HUES6 (cell line): ENCODE results near the gene EN2.

ENCODE experiments used
- H3K27ac ChIP-seq: 2 replicates; pipeline ENCODE4 v1.7.0; 2013; ENCODE audit warnings: low read depth, mild to moderate bottlenecking, low read length, inconsistent platforms
- H3K27me3 ChIP-seq: 2 replicates; pipeline ENCODE4 v1.6.1; 2013; ENCODE audit warnings: low read length; ENCODE audit not compliant: control insufficient read depth, insufficient read depth
- H3K36me3 ChIP-seq: 2 replicates; pipeline ENCODE4 v1.6.1; 2013; ENCODE audit warnings: low read length; ENCODE audit not compliant: control insufficient read depth, insufficient read depth
- H3K4me1 ChIP-seq: 2 replicates; pipeline ENCODE4 v1.6.1; 2013; ENCODE audit warnings: low read length; ENCODE audit not compliant: control insufficient read depth, insufficient read depth
- H3K4me3 ChIP-seq: 2 replicates; pipeline ENCODE4 v1.5.1; 2013; ENCODE audit warnings: low read depth, low read length
- H3K9ac ChIP-seq: one replicate; pipeline ENCODE4 v1.6.1; 2013; ENCODE audit warnings: mild to moderate bottlenecking, low read length
- H3K9me3 ChIP-seq: 2 replicates; pipeline ENCODE4 v1.6.1; 2013; ENCODE audit warnings: low read depth, low read length; ENCODE audit not compliant: control insufficient read depth, insufficient read depth

EN2 gene

DNA sequence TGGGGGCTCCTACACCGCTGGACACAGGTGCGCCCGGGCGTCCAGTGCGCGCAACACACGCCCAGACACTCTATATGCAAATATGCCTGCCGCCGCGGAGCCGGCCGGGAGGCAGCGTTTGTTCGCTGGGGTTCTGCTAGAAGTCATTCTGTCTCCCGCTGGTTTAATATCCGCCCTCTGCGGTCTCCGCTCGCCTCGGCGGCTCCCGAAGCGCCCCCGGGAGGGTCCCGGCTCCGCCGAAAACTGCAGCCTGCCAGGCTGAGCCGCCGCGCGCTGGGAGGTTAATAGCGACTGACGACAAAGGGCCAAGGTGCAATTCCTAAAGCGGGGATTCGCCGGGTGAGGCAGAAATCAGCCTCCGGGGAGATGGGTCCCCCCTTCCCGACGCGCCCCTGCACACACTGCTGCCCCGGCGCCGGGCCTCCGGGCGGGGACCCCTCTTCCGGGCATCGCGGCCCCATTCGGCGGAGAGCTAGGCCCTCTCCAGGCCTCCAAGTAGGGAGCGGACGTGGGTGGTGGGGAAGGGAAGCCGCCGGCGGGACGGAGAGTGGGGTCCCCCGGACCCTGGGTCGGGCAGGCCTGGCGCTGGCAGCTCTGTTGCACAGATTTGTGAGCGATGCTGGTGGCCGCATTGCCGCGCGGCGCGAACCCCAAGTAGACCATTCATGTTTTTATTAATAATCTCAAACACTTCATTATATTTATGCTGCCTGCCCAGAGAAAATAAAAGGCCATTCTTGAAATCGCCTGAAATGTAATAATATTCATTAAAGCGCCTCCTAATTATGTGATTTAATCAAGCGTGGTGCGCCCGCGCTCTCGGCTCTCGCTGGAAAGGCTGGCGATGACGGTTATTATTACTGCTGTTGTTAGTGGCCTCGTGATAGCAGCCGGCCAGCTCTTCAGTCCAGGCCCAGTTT lies 9.1 kb downstream of the EN2 start:
- Histone ChIP-seq H3K9me3 (no peaks in the 10 kb centered on the region), H3K36me3 (no peaks in the 10 kb centered on the region), H3K27me3 (peaks cover 100% of the 10 kb centered on the region), H3K9ac (no peak overlapping the region), H3K27ac (no peak overlapping the region), H3K4me1 (peaks cover 30% of the 10 kb centered on the region), H3K4me3 (peak overlapping the region; percentile 56)

DNA sequence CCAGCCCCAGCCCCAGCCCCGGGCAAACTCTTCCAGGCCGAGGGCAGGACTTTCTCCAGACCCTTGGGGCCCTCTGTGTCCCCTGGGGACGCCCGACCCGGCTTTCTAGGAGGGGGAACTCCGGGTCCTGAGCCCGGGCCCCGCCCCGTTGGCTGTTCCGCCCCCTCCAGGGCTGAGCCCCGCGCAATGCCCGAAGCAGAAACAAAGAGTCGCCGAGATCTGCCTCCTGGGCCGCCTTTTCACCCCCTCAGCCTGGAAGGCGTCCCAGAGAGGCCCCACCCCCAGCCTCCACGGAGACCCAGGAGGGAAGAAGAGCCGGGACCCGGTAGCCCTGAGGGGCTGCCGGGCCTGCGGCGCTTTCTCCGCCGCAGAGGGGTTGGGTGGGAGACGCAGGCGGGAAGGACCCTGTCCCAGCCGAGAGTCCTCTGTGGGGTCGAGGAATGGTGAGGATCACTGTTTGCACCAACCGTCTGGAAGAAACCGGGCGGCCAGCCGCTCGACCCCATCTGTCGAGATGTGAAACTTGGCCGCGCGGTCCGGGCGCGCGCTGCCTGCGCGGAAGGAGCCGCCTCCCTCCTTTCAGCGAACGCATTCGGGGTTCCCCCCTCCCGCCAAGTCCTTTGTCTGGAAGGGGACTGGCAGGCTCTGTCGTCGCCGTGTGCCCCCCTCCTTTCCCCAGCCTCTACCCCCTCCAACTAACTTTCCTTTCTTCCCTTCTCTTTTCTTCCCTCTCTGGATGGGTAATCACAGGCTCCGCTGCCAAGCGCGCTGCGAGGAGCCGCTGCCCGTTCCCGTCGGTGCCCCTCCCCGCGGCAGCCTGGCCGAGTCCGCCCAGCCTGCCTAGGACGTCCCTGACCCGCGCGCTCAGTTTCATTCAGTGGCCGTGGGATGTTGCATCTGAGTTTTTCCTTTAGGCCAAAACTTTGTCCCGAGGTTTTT lies 10.2 kb downstream of the EN2 start:
- peak overlapping the region; percentile 56 for H3K4me3 ChIP-seq
- H3K4me1 ChIP-seq = peaks cover 40% of the 10 kb centered on the region
- H3K27ac ChIP-seq = no peak overlapping the region
- H3K9me3 ChIP-seq = no peaks in the 10 kb centered on the region
- no peaks in the 10 kb centered on the region for H3K36me3 ChIP-seq
- peak overlapping the region; percentile 9 for H3K9ac ChIP-seq
- H3K27me3 ChIP-seq = peaks cover 100% of the 10 kb centered on the region

DNA sequence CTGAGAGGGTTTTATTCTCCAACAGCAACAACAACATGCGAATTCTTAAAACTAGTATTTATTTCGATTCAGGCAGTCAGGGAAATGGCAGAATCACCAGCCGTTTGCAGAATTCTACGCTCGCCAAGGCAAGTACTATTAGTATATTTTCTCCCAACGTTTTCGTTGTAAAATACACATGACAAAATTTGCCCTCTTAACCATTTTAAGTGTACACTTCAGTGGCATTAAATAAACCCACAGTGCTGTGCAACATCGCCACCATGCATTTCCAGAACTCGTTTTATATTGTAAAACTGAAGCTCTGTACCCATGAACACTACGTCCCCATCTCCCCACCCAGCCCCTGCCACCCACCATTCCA lies 10.8 kb downstream of the EN2 start:
- Histone ChIP-seq H3K4me3 (peak overlapping the region; percentile 56; the same call in 1 of the 2 replicates), H3K9me3 (no peaks in the 10 kb centered on the region), H3K9ac (no peak overlapping the region), H3K27me3 (peaks cover 100% of the 10 kb centered on the region), H3K4me1 (peaks cover 41% of the 10 kb centered on the region), H3K27ac (no peak overlapping the region), H3K36me3 (no peaks in the 10 kb centered on the region)

DNA sequence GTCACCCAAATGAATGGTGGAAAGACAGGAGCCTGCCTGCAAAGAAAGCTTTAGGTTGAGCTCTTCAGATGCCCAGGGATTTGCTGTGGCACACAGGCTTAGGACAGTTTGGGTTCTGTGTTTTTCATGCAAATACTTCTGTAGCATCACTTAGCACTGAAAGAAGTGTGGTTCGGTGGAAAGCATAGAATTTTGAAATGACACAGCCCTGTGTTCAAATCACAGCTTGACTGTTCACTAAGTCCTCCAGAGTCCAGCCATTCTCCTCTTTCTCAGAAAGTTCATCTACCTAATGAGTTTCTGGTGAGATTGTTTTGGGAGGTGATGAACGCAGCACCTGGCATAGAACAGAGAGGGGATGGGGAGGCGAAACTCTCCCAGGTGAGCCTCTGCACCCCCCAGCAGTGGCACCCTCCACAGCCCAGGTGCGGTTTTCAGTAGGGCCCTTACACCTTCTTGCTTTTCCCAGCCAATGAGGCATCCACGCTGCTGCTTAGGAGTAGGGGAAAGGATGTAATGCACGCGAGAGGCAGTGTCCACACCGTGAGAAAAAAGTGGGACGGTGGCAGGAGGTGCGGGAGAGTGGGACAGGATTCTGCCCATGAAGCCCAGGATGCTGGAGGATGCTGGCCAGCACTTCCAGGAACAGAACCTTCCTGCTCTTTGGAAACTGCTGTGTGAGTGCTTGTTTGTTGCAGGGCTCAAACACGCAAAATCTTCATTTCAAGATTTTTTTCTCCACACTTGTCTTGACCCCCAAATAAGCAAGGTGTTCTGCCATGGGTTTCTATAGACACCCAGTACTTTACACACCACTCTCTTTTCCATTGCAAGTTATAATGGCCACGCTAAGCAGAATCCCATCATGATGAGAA lies 11.6 kb downstream of the EN2 start:
- Histone ChIP-seq H3K27me3 (peaks cover 100% of the 10 kb centered on the region), H3K27ac (no peak overlapping the region), H3K36me3 (no peaks in the 10 kb centered on the region), H3K9me3 (no peaks in the 10 kb centered on the region), H3K4me3 (no peak overlapping the region), H3K9ac (no peak overlapping the region), H3K4me1 (peaks cover 41% of the 10 kb centered on the region)

DNA sequence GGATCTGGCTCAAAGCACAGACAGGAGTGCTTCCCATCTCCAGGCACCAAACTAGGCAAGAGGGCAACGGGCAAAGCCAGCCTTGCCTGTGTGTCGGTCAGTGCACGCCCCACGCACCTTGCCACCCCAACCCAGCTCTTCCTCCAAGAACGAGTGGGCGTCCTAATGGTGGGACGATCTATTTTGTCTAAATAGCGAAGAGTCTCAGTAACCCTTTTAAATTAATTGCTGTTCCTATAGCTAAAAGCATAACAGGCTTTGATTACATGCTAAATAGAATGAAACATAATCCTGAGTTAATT lies 12.2 kb downstream of the EN2 start:
- H3K9me3 ChIP-seq = no peaks in the 10 kb centered on the region
- peaks cover 100% of the 10 kb centered on the region for H3K27me3 ChIP-seq
- no peak overlapping the region for H3K9ac ChIP-seq
- H3K4me3 ChIP-seq = no peak overlapping the region
- H3K27ac ChIP-seq = no peak overlapping the region
- H3K4me1 ChIP-seq = peaks cover 41% of the 10 kb centered on the region
- H3K36me3 ChIP-seq = no peaks in the 10 kb centered on the region

DNA sequence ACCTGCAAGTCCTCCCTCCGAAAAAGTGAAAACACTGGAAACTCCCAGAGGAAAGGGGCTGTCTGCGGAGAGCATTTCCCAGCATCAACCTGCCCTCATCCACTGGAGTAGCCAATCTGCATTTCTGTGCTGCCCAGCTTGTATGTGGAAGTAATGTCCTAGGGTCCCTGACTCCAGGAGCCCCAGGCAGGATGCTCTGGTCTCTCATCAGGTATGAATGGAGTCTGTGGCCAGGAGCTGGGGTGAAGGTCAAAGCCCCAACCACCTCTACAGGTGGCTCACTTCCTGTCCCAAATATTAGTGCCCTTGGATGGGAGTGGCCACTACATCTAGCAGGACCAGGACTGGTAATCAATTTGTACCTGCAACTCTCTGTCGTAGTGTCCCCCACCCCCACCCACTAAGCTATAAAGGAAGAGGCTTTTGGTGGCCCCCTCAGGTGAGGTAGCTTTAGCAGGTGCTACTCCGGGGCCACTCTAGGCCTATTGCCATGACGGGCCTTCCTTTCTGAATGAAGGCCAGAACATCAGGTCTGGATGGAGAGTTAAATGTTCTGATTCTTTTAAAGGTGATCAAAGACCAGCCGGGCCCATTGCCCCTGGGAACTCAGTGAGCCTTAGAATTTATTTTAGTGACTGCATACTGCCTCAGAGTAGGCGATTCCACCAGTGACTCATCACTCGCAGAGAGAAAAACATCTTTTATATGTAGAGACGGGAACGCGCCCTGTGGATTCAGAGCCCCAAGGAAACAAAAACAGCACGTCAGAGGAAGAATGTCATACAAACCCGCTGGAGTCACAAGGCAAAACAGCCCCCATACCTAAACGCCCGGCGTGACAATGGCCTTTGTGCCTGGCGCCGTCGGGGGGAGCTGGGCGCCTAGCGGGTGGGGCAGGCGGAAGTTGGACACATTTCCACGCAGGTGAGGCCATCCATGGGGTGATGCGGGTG lies 13.0 kb downstream of the EN2 start:
- peaks cover 3% of the 10 kb centered on the region; the same call in 1 of the 2 replicates for H3K9me3 ChIP-seq
- peak overlapping the region; percentile 3 for H3K9ac ChIP-seq
- H3K4me1 ChIP-seq = peaks cover 41% of the 10 kb centered on the region
- H3K27me3 ChIP-seq = peaks cover 100% of the 10 kb centered on the region
- H3K27ac ChIP-seq = no peak overlapping the region
- 0 out of 2 replicates have a peak overlapping the region, but pooled peaks have one; percentile 8 for H3K4me3 ChIP-seq
- no peaks in the 10 kb centered on the region for H3K36me3 ChIP-seq

DNA sequence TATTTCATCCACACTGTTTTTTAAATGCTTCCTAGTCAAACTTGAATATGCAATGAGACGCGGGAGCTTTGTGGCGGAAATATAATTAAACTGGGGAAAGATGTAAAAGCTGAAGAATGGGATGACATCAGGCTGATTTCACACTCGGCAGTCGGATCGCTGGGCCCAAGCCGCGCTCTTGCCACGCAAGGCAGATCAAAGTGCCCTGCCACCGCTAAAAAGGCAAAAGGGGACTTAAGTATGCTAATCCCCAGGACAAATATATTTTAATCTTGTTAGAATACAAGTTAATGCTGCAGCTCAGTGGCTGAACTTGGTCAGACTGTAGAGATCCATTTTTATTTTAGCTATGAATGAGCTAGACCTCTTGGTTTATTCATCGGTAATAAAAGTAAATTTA lies 13.8 kb downstream of the EN2 start:
- H3K9ac ChIP-seq = no peak overlapping the region
- H3K27ac ChIP-seq = no peak overlapping the region
- 0 out of 2 replicates have a peak overlapping the region, but pooled peaks have one; percentile 8 for H3K4me3 ChIP-seq
- no peaks in the 10 kb centered on the region for H3K36me3 ChIP-seq
- peaks cover 100% of the 10 kb centered on the region for H3K27me3 ChIP-seq
- peaks cover 3% of the 10 kb centered on the region; the same call in 1 of the 2 replicates for H3K9me3 ChIP-seq
- peaks cover 34% of the 10 kb centered on the region for H3K4me1 ChIP-seq

DNA sequence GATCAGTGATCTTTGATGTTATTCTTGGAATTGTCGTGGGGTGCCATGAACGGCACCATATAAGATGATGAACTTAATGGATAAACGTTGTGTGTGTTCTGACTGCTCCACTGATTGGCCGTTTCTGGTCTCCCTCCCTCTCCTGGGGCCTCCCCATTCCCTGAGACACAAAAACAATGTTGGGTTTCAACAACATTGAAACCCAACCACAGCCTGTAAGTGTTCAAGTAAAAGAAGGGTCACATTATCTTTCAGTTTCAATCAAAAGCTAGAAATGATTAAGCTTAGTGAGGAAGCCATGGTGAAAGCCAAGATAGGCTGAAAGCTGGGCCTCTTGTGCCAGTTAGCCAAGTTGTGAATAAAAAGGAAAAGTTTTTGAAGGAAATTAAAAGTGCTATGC lies 19.5 kb downstream of the EN2 start:
- Histone ChIP-seq H3K27me3 (peaks cover 85% of the 10 kb centered on the region), H3K4me3 (no peak overlapping the region), H3K36me3 (no peaks in the 10 kb centered on the region), H3K9ac (no peak overlapping the region), H3K4me1 (peaks cover 10% of the 10 kb centered on the region), H3K27ac (no peak overlapping the region), H3K9me3 (peaks cover 3% of the 10 kb centered on the region; the same call in 1 of the 2 replicates)

DNA sequence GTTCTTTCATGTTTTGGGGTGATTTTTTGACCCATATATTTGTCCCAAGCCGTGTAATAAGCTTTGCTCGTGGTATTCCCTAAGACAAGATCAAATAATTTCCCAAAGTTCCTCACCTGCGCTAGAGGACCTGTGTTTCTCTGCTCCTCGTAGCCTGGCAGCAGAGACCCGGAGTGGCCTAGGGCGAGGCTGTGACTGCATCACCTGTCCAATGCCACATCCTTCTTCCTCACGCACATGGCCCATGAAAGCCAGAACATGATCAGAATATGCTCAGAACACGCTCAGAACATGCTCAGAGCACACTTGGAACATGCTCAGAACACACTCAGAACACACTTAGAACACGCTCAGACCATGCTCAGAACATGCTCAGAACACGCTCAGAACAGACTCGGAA lies 23.8 kb downstream of the EN2 start:
- H3K4me1 ChIP-seq = peaks cover 18% of the 10 kb centered on the region
- no peaks in the 10 kb centered on the region for H3K9me3 ChIP-seq
- no peaks in the 10 kb centered on the region for H3K36me3 ChIP-seq
- no peak overlapping the region for H3K9ac ChIP-seq
- no peak overlapping the region for H3K27ac ChIP-seq
- peaks cover 74% of the 10 kb centered on the region for H3K27me3 ChIP-seq
- no peak overlapping the region for H3K4me3 ChIP-seq
